LNCaP clone FGC (cell line): ENCODE measurements around the gene CNMD.

ENCODE experiments used
- DNase-seq: peaks from one replicate; pipeline ENCODE4 v3.0.0-alpha.2; 2011; ENCODE audit warnings: low read depth
- H3K4me3 ChIP-seq: 2 replicates; pipeline ENCODE4 v1.5.1; 2011; ENCODE audit warnings: mild to moderate bottlenecking, low read depth, low read length, control low read depth
- CTCF ChIP-seq: IDR thresholded peaks from 2 replicates; pipeline ENCODE4 v1.5.1; 2012; ENCODE audit warnings: mild to moderate bottlenecking; ENCODE audit not compliant: control insufficient read depth, insufficient read depth; ENCODE audit errors: extremely low read depth

The CNMD gene

GRCh38 chr13:52739468-52740071 lies at the start of gene CNMD:
Gene CNMD, minus strand, starts transcription at chr13:52739820. Its CDS starts 119 bp downstream, at chr13:52739701.
- no peak within 1 kb of the TSS for H3K4me3 ChIP-seq
- no peak for DNase-seq
- no peak for TF ChIP-seq CTCF

- TF ChIP-seq CTCF: no peak
- no peak for DNase-seq
- no peak overlapping the region for H3K4me3 ChIP-seq
Measured at GRCh38 chr13:52788011-52788410, 48.4 kb upstream of the CNMD start.

- no peak for DNase-seq
- H3K4me3 ChIP-seq: no peak overlapping the region
- no peak for TF ChIP-seq CTCF
Measured at GRCh38 chr13:52787235-52787634, 47.6 kb upstream of the CNMD start.

- TF ChIP-seq CTCF: no peak
- no peak overlapping the region for H3K4me3 ChIP-seq
- no peak for DNase-seq
Measured at GRCh38 chr13:52786766-52787165, 47.1 kb upstream of the CNMD start.

- DNase-seq: no peak
- H3K4me3 ChIP-seq: no peak overlapping the region
- TF ChIP-seq CTCF: no peak
Measured at GRCh38 chr13:52785739-52786138, 46.1 kb upstream of the CNMD start.

- H3K4me3 ChIP-seq: no peak overlapping the region
- no peak for DNase-seq
- TF ChIP-seq CTCF: no peak
Measured at GRCh38 chr13:52784591-52785340, 45.1 kb upstream of the CNMD start.

GRCh38 chr13:52783943-52784342 lies 44.3 kb upstream of the CNMD start:
- no peak for DNase-seq
- no peak overlapping the region for H3K4me3 ChIP-seq
- TF ChIP-seq CTCF: no peak
